Measurements from ENCODE around the gene EXOC4.

- TF ChIP-seq CTCF (IDR thresholded peaks at IDR 0.05 in 4 of 5, conservative IDR thresholded peaks at IDR 0.05 in 1 of 5) (no peak), POLR2A (IDR thresholded peaks at IDR 0.05) (no peak)
Measured at GRCh38 chr7:133770863-133771492, 518.1 kb downstream of the EXOC4 start.

Measured in gastrocnemius medialis (tissue), 4 donors.